WTC11 (cell line): ENCODE results near the gene MASP1. TPM values are rescaled to one million over a fixed set of nuclear protein-coding genes. Genes with fewer than 3 reads are reported as not detected.

Experiments used
- ATAC-seq: fragments of 200-7000 bp; cut with Tn5 transposase; 2 replicates; pipeline ENCODE4 v1.10.0; 2021; ENCODE audit warnings: mild to moderate bottlenecking, moderate library complexity
- CTCF ChIA-PET: fragments of 300-600 bp; sonication (Branson Sonifier 250); formaldehyde crosslinking; loops from one replicate; lab custom pipeline; 2021; ENCODE audit warnings: antibody characterized with exemption; lab: Charles Lee
- POLR2A ChIA-PET: fragments of 350-600 bp; sonication (Branson Sonifier 250); formaldehyde crosslinking; loops from one replicate; lab custom pipeline; 2021; ENCODE audit warnings: antibody characterized with exemption; lab: Charles Lee
- DNase-seq: peaks from one replicate; pipeline ENCODE4 v3.0.0; 2021; ENCODE audit warnings: low spot score
- H3K27ac Mint-ChIP-seq: 2 replicates; pipeline ENCODE4 v1.8.0; 2021; ENCODE audit warnings: mixed read lengths
- H3K27me3 Mint-ChIP-seq: 2 replicates; pipeline ENCODE4 v1.8.0; 2021; ENCODE audit warnings: low read depth, mild to moderate bottlenecking, moderate library complexity, mixed read lengths
- H3K36me3 Mint-ChIP-seq: 2 replicates; pipeline ENCODE4 v1.8.0; 2021; ENCODE audit warnings: mixed read lengths
- H3K4me1 Mint-ChIP-seq: 2 replicates; pipeline ENCODE4 v1.8.0; 2022; ENCODE audit warnings: mixed read lengths
- H3K4me3 Mint-ChIP-seq: 2 replicates; pipeline ENCODE4 v1.8.0; 2021; ENCODE audit warnings: mild to moderate bottlenecking, moderate library complexity, mixed read lengths
- H3K9me3 Mint-ChIP-seq: 2 replicates; pipeline ENCODE4 v1.8.0; 2021; ENCODE audit warnings: mixed read lengths
- ARID4B ChIP-seq: sonication (generic); formaldehyde crosslinking; IDR thresholded peaks from 2 replicates; pipeline ENCODE4 v1.8.0; 2023; ENCODE audit warnings: missing genetic modification reagents, mild to moderate bottlenecking, borderline replicate concordance
- ATF1 ChIP-seq: sonication (generic); formaldehyde crosslinking; IDR thresholded peaks from 2 replicates; pipeline ENCODE4 v1.8.1; 2023; ENCODE audit warnings: mild to moderate bottlenecking, moderate library complexity, missing genetic modification reagents
- ELF4 ChIP-seq: sonication (generic); formaldehyde crosslinking; IDR thresholded peaks from 2 replicates; pipeline ENCODE4 v1.8.1; 2022; ENCODE audit warnings: low read depth, mild to moderate bottlenecking, moderate library complexity, missing genetic modification reagents
- HMGXB4 ChIP-seq: sonication (generic); formaldehyde crosslinking; IDR thresholded peaks from 2 replicates; pipeline ENCODE4 v1.8.1; 2023; ENCODE audit warnings: mild to moderate bottlenecking, moderate library complexity, missing genetic modification reagents
- IRF1 ChIP-seq: sonication (generic); formaldehyde crosslinking; IDR thresholded peaks from 2 replicates; pipeline ENCODE4 v1.8.0; 2023; ENCODE audit warnings: missing genetic modification reagents
- JAZF1 ChIP-seq: fragments of 250-450 bp; sonication (Bioruptor Pico); IDR thresholded peaks from 2 replicates; pipeline ENCODE4 v1.9.0; 2021; ENCODE audit warnings: moderate library complexity, mild to moderate bottlenecking, inconsistent platforms
- NR1H2 ChIP-seq: sonication (generic); formaldehyde crosslinking; IDR thresholded peaks from 2 replicates; pipeline ENCODE4 v1.9.0; 2021; ENCODE audit warnings: mild to moderate bottlenecking, moderate library complexity, missing genetic modification reagents
- PREB ChIP-seq: sonication (generic); formaldehyde crosslinking; IDR thresholded peaks from 2 replicates; pipeline ENCODE4 v1.8.1; 2022; ENCODE audit warnings: mild to moderate bottlenecking, missing genetic modification reagents, moderate library complexity, borderline replicate concordance
- ZBTB21 ChIP-seq: sonication (generic); formaldehyde crosslinking; IDR thresholded peaks from 2 replicates; pipeline ENCODE4 v1.8.1; 2023; ENCODE audit warnings: mild to moderate bottlenecking, missing genetic modification reagents, borderline replicate concordance
- ZNF138 ChIP-seq: sonication (generic); formaldehyde crosslinking; conservative IDR thresholded peaks from 2 replicates; pipeline ENCODE4 v1.8.1; 2022; ENCODE audit warnings: mild to moderate bottlenecking, moderate library complexity, missing genetic modification reagents
- ZNF671 ChIP-seq: fragments of 250-450 bp; sonication (Bioruptor Pico); IDR thresholded peaks from 2 replicates; pipeline ENCODE4 v1.8.0; 2021; ENCODE audit warnings: mild to moderate bottlenecking
- total RNA-seq: library from RNA; stranded (reverse); gene quantifications from 3 replicates; pipeline ENCODE4 v1.2.3, GENCODE V29; 2021

The MASP1 gene
- total RNA-seq, 1 experiment from 2014 or later = 2.2 TPM

GRCh38 chr3:187267306-187267705 lies 24.2 kb downstream of the MASP1 start:
- peaks cover 28% of the 10 kb centered on the region for H3K9me3 Mint-ChIP-seq
- no peak overlapping the region for H3K4me3 Mint-ChIP-seq
- peaks cover 19% of the 10 kb centered on the region for H3K4me1 Mint-ChIP-seq
- DNase-seq (no peak), ATAC-seq (no peak)
- peaks cover 23% of the 10 kb centered on the region for H3K36me3 Mint-ChIP-seq
- H3K27ac Mint-ChIP-seq = no peak overlapping the region
- no peak for TF ChIP-seq ZBTB21 (CRISPR knock-in tag)
- no peak for TF ChIP-seq NR1H2
- TF ChIP-seq JAZF1 (CRISPR knock-in tag) = no peak
- no peak for TF ChIP-seq PREB (CRISPR knock-in tag)
- no peak for TF ChIP-seq HMGXB4
- peaks cover 2% of the 10 kb centered on the region; the same call in 1 of the 2 replicates for H3K27me3 Mint-ChIP-seq
- ChIA-PET POLR2A (no interaction called here), CTCF (interaction anchor here (0.8 kb wide), 1 partner anchor 8 kb away, joined by 3 read pairs; no protein-coding TSS in a partner anchor)

- Mint-ChIP-seq H3K36me3 (peaks cover 23% of the 10 kb centered on the region), H3K4me3 (no peak overlapping the region), H3K27ac (no peak overlapping the region), H3K9me3 (peaks cover 33% of the 10 kb centered on the region), H3K27me3 (peaks cover 2% of the 10 kb centered on the region; the same call in 1 of the 2 replicates), H3K4me1 (peaks cover 16% of the 10 kb centered on the region)
- DNase-seq (no peak), ATAC-seq (no peak)
- TF ChIP-seq IRF1 (CRISPR knock-in tag) (no peak), ARID4B (no peak), ELF4 (CRISPR knock-in tag) (no peak), ZNF138 (no peak)
- ChIA-PET POLR2A (no interaction called here), CTCF (interaction anchor here (0.8 kb wide), 1 partner anchor 9 kb away, joined by 3 read pairs; no protein-coding TSS in a partner anchor)
Observed at GRCh38 chr3:187266691-187267090, 24.8 kb downstream of the MASP1 start.

GRCh38 chr3:187265461-187265955 lies 26.0 kb downstream of the MASP1 start:
- TF ChIP-seq ATF1 (CRISPR knock-in tag) (no peak), ZNF671 (CRISPR knock-in tag) (no peak)
- peaks cover 22% of the 10 kb centered on the region for H3K36me3 Mint-ChIP-seq
- peaks cover 2% of the 10 kb centered on the region; the same call in 1 of the 2 replicates for H3K27me3 Mint-ChIP-seq
- no peak for ATAC-seq
- no peak overlapping the region for H3K27ac Mint-ChIP-seq
- ChIA-PET CTCF (no interaction called here), POLR2A (no interaction called here)
- peaks cover 37% of the 10 kb centered on the region for H3K9me3 Mint-ChIP-seq
- H3K4me1 Mint-ChIP-seq = peaks cover 15% of the 10 kb centered on the region
- no peak for DNase-seq
- no peak overlapping the region for H3K4me3 Mint-ChIP-seq
